Gastroesophageal sphincter (tissue), 4 donors: Measurements from ENCODE around the gene SPECC1L. TPM values are rescaled to one million over a fixed set of nuclear protein-coding genes. Genes with fewer than 3 reads are reported as not detected.

Experiments
- ATAC-seq: fragments of 150-250 bp; one replicate; pipeline ENCODE4 v1.9.1; 2016; ENCODE audit warnings: mild to moderate bottlenecking, moderate library complexity
- H3K27ac ChIP-seq, 4 donors: fragments of 200-600 bp; sonication (generic) in 3 of 4; 1 replicate in 3 of 4; 2 replicates in 1 of 4; pipeline ENCODE4 v1.5.1; 2016 to 2019
- H3K27me3 ChIP-seq: fragments of 200-600 bp; sonication (generic); one replicate; pipeline ENCODE4 v1.5.1; 2019
- H3K36me3 ChIP-seq, 2 donors: fragments of 200-600 bp; sonication (generic); one replicate each; pipeline ENCODE4 v1.5.1; 2019; ENCODE audit warnings: control low read depth in 1 of 2
- H3K4me1 ChIP-seq, 3 donors: fragments of 200-600 bp; sonication (generic); 1 replicate in 2 of 3; 2 replicates in 1 of 3; pipeline ENCODE4 v1.5.1; 2016 to 2019; ENCODE audit warnings: control low read depth in 2 of 3
- H3K4me3 ChIP-seq, 2 donors: fragments of 200-600 bp; sonication (generic); one replicate each; pipeline ENCODE4 v1.5.1; 2019; ENCODE audit warnings: mild to moderate bottlenecking in 1 of 2, moderate library complexity in 1 of 2
- H3K9me3 ChIP-seq, 3 donors: fragments of 200-600 bp; sonication (generic); one replicate each; pipeline ENCODE4 v1.5.1; 2017 to 2019; ENCODE audit warnings: control low read depth in 2 of 3
- EP300 ChIP-seq: sonication (generic); formaldehyde crosslinking; IDR thresholded peaks from one replicate; pipeline ENCODE4 v1.6.1; 2017; ENCODE audit warnings: antibody characterized with exemption, mild to moderate bottlenecking
- POLR2A ChIP-seq, 2 donors: fragments of 450-650 bp; IDR thresholded peaks; one replicate each; pipeline ENCODE4 v1.6.1; 2017; ENCODE audit warnings: antibody characterized with exemption in 2 of 2, mild to moderate bottlenecking in 2 of 2, moderate library complexity in 1 of 2
- POLR2AphosphoS5 ChIP-seq: sonication (generic); formaldehyde crosslinking; IDR thresholded peaks from one replicate; pipeline ENCODE4 v1.6.1; 2017; ENCODE audit warnings: antibody characterized with exemption
- WGBS, 2 donors: methylation state at CpG; one replicate each; pipeline ENCODE4 v1.1.5; 2018; ENCODE audit warnings: low coverage in 1 of 2; 5-methylcytosine and 5-hydroxymethylcytosine counted together
- total RNA-seq, 4 donors: library from RNA; depleted of rRNA; stranded (reverse); fragments of >200 nt; gene quantifications; one replicate each; pipeline ENCODE4 v1.1.0, GENCODE V29; 2016
- TF ChIP-seq, protein P1 (sequence below), 4 experiments: fragments of 200-600 bp in 2 of 4; fragments of 450-650 bp in 2 of 4; sonication (generic) in 1 of 4; IDR thresholded peaks; one replicate each; pipeline ENCODE4 v1.5.1; 2017 to 2019; ENCODE audit warnings: antibody characterized with exemption in 4 of 4, mild to moderate bottlenecking in 2 of 4, moderate library complexity in 2 of 4

The SPECC1L gene
- total RNA-seq, 4 donors from 2014 or later = 62.3 to 110 (median 92.5) TPM

DNA sequence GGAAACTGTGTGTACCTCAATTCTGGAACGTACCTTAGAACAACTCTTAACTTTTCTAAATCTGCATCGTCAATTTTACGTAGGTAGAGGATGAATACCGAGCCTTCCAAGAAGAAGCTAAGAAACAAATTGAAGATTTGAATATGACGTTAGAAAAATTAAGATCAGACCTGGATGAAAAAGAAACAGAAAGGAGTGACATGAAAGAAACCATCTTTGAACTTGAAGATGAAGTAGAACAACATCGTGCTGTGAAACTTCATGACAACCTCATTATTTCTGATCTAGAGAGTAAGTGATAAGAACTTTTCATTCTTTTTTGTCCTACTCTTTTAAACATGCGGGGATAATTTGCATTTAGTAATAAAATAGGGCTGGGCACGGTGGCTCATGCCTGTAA lies 53.5 kb downstream of the SPECC1L start:
- peaks cover 0 to 67% of the 10 kb centered on the region in 2 donors for H3K36me3 ChIP-seq
- 77 to 79% methylated on average over 8 of the region's 8 CpGs for WGBS, 2 donors
- H3K4me3 ChIP-seq = no peak overlapping the region
- H3K9me3 ChIP-seq = no peaks in the 10 kb centered on the region
- no peaks in the 10 kb centered on the region for H3K27me3 ChIP-seq
- H3K27ac ChIP-seq = peak overlapping the region in 1 of 4 donors; percentile 33
- TF ChIP-seq POLR2A (IDR thresholded peaks at IDR 0.05) (no peak), POLR2AphosphoS5 (no peak), EP300 (no peak)
- TF ChIP-seq, protein P1, sequence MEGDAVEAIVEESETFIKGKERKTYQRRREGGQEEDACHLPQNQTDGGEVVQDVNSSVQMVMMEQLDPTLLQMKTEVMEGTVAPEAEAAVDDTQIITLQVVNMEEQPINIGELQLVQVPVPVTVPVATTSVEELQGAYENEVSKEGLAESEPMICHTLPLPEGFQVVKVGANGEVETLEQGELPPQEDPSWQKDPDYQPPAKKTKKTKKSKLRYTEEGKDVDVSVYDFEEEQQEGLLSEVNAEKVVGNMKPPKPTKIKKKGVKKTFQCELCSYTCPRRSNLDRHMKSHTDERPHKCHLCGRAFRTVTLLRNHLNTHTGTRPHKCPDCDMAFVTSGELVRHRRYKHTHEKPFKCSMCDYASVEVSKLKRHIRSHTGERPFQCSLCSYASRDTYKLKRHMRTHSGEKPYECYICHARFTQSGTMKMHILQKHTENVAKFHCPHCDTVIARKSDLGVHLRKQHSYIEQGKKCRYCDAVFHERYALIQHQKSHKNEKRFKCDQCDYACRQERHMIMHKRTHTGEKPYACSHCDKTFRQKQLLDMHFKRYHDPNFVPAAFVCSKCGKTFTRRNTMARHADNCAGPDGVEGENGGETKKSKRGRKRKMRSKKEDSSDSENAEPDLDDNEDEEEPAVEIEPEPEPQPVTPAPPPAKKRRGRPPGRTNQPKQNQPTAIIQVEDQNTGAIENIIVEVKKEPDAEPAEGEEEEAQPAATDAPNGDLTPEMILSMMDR (IDR thresholded peaks at IDR 0.05) = no peak
- H3K4me1 ChIP-seq = peaks cover 0 to 30% (median 2%) of the 10 kb centered on the region in 3 donors
- no peak for ATAC-seq

DNA sequence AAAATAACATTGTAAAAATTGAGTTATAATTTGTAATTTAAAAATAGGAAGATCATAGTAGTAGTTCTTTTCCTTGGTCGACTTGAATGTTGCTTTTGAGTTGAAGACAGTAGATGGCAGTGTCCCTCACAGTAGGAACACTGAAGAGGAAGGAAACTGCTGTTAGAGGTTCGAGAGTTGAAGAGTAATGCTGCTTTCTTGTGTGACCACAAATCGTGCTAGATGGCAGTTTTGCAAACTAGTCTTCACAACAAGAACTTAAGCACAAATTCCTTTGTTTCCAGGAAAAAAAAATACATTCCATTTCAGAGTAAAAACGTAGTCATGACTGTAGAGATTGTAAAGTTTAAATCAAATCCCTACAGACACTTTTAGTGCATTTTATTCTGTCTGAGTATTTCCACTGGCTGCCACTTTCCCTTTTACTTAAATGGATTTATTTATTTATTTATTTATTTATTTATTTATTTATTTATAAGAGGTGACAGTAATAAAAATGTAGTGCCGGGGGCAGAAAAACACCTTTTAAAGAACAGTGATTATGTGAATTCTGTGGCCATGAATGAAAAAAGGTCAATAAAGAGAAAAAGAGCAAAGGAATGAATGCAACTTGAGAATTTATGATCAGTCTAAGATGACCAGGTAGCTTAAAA lies 54.6 kb downstream of the SPECC1L start:
- H3K4me1 ChIP-seq = peaks cover 0 to 24% (median 2%) of the 10 kb centered on the region in 3 donors
- peaks cover 0 to 68% of the 10 kb centered on the region in 2 donors for H3K36me3 ChIP-seq
- no peaks in the 10 kb centered on the region for H3K9me3 ChIP-seq
- 23 to 25% methylated on average over 5 of the region's 5 CpGs for WGBS, 2 donors
- H3K4me3 ChIP-seq = no peak overlapping the region
- TF ChIP-seq POLR2A (IDR thresholded peaks at IDR 0.05) (no peak), POLR2AphosphoS5 (no peak)
- TF ChIP-seq, protein P1 (IDR thresholded peaks at IDR 0.05) = peak; percentile 43 to 63 (median 60)
- no peaks in the 10 kb centered on the region for H3K27me3 ChIP-seq
- peak; percentile 60 for ATAC-seq
- peak overlapping the region in 2 of 4 donors; percentile 12 to 33 for H3K27ac ChIP-seq

DNA sequence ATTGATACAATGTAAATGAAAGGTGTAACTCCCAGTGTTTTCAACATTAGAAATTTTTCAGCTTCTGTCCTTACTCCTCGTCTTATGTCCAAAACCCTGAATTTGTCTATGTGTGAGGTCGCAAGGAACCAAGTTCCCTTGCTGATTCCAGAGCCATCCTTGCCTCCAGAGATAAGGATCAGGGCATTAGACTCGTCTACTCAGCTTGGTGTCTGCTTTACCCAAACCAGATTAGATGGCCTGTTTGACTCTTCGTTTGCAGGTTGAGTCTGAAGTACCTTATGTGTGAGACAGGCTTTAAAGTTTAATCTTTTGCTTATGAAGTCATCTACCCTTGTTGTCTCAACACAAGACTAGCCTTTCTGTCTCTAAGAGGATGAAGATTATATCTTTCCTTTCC lies 55.6 kb downstream of the SPECC1L start:
- Histone ChIP-seq H3K36me3 (peaks cover 0 to 75% of the 10 kb centered on the region in 2 donors), H3K27me3 (no peaks in the 10 kb centered on the region), H3K27ac (no peak overlapping the region), H3K9me3 (no peaks in the 10 kb centered on the region), H3K4me1 (peaks cover 0 to 31% (median 2%) of the 10 kb centered on the region in 3 donors), H3K4me3 (no peak overlapping the region)
- no peak for TF ChIP-seq POLR2A (IDR thresholded peaks at IDR 0.05)
- TF ChIP-seq EP300 = no peak
- no peak for TF ChIP-seq POLR2AphosphoS5
- TF ChIP-seq, protein P1 (IDR thresholded peaks at IDR 0.05) = no peak
- 76 to 80% methylated on average over 4 of the region's 4 CpGs for WGBS, 2 donors
- no peak for ATAC-seq

DNA sequence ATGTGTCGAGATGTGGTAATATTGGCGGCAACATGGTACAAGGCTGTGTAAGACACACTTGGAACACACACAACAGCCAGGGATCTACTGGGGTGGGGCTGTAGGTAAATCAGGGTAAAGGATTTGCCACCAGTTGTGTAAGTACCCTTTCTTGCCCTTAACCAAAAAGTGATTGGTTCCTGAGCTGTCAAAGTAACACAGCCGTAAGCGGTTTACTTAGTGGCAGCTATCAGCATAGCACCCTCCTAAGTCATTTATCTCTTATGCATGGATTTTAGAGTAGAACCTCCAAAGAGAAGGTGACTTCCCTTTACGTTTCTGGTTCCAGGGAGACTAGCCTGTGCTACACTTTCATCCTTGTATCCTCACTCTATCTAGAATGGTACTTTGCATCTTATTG lies 57.2 kb downstream of the SPECC1L start:
- no peak for ATAC-seq
- Histone ChIP-seq H3K27me3 (no peaks in the 10 kb centered on the region), H3K4me1 (peaks cover 0 to 34% (median 2%) of the 10 kb centered on the region in 3 donors), H3K9me3 (no peaks in the 10 kb centered on the region), H3K4me3 (no peak overlapping the region), H3K27ac (no peak overlapping the region), H3K36me3 (peaks cover 0 to 67% of the 10 kb centered on the region in 2 donors)
- WGBS, 2 donors = 78 to 91% methylated on average over 4 to 5 of the region's 5 CpGs
- TF ChIP-seq, protein P1 (IDR thresholded peaks at IDR 0.05) = no peak
- TF ChIP-seq POLR2AphosphoS5 (no peak), EP300 (no peak), POLR2A (IDR thresholded peaks at IDR 0.05) (no peak)

DNA sequence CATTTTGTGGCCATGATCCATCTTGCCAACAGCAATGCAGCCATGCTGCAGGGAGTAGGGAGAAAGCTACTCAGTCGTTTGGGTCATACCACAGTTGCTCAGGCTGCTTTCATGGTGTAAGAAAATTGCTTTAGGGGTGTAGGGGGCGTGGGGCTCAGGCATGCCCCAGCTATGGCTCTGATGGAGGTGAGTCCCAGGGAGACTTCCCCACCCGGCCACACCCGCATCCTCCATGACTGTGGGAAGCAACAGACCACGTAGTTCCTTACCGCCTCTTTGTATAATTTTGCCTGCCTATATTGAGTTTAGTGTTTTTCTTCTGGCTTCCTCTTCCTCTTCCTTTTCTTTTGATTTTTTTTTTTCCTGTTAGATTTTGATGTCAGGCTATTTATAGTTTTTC lies 58.8 kb downstream of the SPECC1L start:
- no peak for ATAC-seq
- WGBS, 2 donors = 57 to 74% methylated on average over 3 to 6 of the region's 6 CpGs
- Histone ChIP-seq H3K4me3 (no peak overlapping the region), H3K27me3 (no peaks in the 10 kb centered on the region), H3K9me3 (no peaks in the 10 kb centered on the region), H3K4me1 (peaks cover 0 to 26% (median 2%) of the 10 kb centered on the region in 3 donors), H3K36me3 (peaks cover 0 to 68% of the 10 kb centered on the region in 2 donors), H3K27ac (no peak overlapping the region)
- TF ChIP-seq EP300 (no peak), POLR2AphosphoS5 (no peak), POLR2A (IDR thresholded peaks at IDR 0.05) (no peak)
- TF ChIP-seq, protein P1 (IDR thresholded peaks at IDR 0.05) = no peak
